Pericardium fibroblast (primary cell): ENCODE results near the gene BMAL2. TPM values are rescaled to one million over a fixed set of nuclear protein-coding genes. Genes with fewer than 3 reads are reported as not detected.

Experiments used
- total RNA-seq: library from RNA; depleted of rRNA; stranded (reverse); fragments of >200 nt; gene quantifications from 2 replicates; pipeline ENCODE4 v1.2.3, GENCODE V29; 2015

The BMAL2 gene, protein sequence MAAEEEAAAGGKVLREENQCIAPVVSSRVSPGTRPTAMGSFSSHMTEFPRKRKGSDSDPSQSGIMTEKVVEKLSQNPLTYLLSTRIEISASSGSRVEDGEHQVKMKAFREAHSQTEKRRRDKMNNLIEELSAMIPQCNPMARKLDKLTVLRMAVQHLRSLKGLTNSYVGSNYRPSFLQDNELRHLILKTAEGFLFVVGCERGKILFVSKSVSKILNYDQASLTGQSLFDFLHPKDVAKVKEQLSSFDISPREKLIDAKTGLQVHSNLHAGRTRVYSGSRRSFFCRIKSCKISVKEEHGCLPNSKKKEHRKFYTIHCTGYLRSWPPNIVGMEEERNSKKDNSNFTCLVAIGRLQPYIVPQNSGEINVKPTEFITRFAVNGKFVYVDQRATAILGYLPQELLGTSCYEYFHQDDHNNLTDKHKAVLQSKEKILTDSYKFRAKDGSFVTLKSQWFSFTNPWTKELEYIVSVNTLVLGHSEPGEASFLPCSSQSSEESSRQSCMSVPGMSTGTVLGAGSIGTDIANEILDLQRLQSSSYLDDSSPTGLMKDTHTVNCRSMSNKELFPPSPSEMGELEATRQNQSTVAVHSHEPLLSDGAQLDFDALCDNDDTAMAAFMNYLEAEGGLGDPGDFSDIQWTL
- total RNA-seq: 0.70 and 1.4 TPM in 2 replicates

DNA sequence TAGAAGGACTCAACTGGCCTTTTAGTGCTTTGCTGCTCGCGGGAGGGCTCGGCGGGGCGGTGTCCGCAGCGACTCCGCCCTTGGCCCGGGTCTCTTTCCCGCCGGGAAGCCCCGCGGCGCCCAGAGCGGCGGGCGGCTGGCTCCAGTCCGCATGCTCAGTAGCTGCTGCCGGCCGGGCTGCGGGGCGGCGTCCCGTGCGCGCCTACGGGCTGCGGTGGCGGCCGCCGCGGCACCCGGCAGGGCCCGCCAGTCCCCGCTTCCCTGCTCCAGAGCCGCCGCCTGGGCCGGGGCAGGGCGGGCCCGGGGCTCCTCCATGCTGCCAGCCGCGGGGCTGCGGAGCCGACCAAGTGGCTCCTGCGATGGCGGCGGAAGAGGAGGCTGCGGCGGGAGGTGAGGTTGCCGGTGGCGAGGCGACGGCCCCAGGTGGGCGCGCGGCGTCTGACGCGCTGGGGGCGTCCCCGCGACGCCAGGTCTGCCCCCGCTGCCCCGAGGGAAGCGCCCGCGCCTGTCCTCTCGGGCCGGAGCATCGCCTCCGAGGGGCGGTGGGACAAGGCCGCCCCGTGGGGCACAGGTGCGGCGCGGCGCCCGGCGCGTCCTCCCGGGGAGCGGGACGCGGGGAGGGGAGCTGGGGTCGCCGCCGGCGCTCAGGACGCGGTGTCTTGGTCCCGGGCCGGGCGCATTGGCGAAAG is at the start of gene BMAL2:
BMAL2 (plus strand) TSS at position 123 of the 689 bp plus-strand sequence; CDS start at position 360, 237 bp downstream.

Other genes starting within 250 kb of the BMAL2 start
- gene STK38L, start 88.5 kb upstream of the BMAL2 start, total RNA-seq: 8.2 and 16.8 TPM in 2 replicates
- gene SMCO2, start 113.9 kb downstream of the BMAL2 start, total RNA-seq: not detected in 2 replicates
- 36.3 and 39.7 TPM in 2 replicates for gene PPFIBP1, start 191.4 kb downstream of the BMAL2 start, total RNA-seq